GM19328 (cell line): Measurements from ENCODE around the gene SELENOM.
"Not testable (repeated sequence)": the region's sequence is repeated elsewhere in the genome, so short reads cannot be mapped to it uniquely, and the experiment has no call there.

ENCODE experiments used
- ATAC-seq: cut with Tn5 transposase; IDR thresholded peaks from one replicate; pipeline ENCODE4 v1.9.1; 2021; ENCODE audit warnings: mild to moderate bottlenecking, moderate library complexity; ENCODE audit not compliant: unreplicated experiment

The SELENOM gene

DNA sequence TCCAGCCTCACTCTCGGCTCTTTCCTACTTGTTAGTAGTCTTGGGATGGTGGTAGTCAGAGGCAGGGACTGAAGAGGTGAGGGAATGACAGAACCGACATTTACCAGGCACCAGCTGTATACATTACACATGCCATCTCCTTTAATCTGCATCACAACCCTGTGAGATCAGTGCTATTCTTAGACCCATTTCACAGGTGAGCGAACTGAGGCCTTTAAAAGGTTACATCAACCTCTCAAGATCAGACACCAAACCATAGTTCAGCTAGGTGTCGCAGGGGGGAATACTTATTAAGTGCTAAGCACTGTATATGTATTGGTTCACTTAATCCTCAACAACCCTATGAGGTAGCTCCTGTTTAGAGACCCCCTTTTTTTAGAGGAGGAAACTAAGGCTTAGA, 27.3 kb upstream of the SELENOM start:
- no peak for ATAC-seq

DNA sequence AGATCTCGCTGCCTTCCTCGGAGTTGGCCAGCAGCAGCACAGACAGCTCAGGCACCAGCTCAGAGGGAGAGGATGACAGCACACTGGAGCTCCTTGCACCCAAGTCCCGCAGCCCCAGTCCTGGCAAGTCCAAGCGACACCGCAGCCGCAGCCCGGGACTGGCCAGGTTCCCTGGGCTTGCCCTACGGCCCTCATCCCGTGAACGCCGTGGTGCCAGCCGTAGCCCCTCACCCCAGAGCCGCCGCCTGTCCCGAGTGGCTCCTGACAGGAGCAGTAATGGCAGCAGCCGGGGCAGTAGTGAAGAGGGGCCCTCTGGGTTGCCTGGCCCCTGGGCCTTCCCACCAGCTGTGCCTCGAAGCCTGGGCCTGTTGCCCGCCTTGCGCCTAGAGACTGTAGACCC, 26.5 kb upstream of the SELENOM start:
- no peak for ATAC-seq

DNA sequence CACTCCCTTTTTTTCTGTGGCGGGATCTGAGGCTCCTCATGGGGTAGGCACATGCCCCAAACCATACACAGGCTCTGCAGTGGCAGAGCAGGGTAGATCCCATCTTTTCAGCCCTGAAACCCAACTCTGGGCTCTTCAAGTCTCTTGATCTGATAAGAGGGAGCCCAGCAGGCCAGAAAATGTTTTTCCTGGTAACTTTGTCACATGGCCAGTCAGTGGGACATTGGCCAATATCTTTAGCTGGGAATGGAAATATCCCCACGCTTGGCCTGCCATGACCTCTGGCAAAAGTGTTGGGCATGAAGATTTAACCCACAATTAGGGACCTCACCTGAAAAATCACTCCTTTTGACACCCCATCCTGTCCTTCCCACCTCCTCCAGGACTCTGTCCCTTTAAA, 23.5 kb upstream of the SELENOM start:
- ATAC-seq: no peak

DNA sequence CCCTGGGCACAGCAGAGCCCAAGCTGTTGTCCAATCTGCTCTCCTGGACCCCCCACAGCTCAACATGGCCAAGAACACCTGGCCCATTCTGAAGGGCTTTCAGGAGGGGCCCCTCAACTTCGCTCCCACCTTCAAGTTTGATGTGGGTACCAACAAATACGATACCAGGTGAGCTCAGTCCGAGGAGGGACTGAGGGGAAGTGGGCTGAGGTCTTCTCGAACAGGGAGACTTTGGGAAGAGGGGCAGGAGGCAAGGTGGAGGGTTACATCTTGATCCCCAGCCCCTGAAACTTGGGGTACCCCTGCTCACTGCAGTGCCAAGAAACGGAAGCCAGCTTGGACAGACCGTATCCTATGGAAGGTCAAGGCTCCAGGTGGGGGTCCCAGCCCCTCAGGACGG, 20.8 kb upstream of the SELENOM start:
- ATAC-seq: no peak

DNA sequence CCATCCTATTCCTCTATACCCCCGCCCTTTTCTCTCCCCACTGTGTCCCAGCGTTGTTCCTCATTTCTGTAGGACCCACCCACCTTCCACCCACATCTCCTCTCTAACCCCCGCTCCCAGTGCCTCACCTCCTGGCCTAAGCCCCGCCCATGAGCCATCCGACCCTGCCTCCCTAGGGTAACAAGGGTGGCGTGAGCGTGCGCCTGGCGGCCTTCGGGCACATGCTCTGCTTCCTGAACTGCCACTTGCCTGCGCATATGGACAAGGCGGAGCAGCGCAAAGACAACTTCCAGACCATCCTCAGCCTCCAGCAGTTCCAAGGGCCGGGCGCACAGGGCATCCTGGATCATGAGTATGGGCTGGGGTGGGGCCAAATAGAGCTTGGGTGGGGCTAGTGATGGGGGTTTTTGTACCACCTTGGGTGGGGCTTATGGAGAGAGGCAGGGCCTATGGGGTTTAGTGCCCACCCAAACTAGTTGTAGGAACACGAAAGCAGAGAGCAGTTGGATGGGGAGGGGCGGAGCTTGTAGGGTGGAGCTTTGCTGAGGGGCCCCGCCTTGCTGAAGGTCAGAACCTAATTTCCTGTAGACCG, 19.9 kb upstream of the SELENOM start:
- no peak for ATAC-seq

DNA sequence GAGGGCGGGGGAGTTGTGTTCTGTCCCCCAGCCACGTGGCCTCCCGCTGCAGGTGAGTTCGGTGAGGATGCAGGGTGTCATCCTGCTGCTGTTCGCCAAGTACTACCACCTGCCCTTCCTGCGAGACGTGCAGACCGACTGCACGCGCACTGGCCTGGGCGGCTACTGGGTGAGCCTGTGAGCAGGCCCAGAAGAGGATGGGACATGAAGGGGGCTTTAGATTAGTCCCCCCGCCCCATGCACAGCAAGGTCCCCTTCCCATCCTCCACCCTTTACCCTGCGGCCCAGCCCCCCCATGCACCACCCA, 19.5 kb upstream of the SELENOM start:
- ATAC-seq: no peak

DNA sequence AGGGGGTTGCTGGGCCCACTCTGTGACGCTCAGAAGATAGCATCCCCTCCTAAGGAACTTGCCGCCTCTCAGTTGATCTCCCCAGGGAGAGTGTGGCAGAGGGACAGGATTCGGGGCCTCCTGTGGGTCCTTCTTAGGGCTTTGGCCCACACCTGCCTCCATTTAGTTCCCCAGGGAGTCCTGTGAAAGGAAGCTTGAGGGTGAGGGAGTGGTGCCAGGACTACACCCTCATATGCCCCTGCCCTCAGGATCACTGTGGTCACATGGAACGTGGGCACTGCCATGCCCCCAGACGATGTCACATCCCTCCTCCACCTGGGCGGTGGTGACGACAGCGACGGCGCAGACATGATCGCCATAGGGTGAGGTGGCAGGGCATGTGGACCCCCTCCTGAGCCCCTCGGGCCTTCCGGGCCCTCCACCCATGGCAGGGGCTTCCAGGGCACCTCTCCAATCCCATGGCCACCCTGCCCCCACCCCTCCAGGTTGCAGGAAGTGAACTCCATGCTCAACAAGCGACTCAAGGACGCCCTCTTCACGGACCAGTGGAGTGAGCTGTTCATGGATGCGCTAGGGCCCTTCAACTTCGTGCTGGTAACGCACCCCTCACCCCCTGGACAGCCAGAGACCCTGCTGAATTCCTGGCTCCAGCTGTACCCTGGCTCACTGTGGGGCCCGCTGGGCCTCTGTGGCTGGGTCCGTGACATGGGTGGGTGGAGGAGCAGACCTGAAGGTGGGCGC, 18.9 kb upstream of the SELENOM start:
- no peak for ATAC-seq

DNA sequence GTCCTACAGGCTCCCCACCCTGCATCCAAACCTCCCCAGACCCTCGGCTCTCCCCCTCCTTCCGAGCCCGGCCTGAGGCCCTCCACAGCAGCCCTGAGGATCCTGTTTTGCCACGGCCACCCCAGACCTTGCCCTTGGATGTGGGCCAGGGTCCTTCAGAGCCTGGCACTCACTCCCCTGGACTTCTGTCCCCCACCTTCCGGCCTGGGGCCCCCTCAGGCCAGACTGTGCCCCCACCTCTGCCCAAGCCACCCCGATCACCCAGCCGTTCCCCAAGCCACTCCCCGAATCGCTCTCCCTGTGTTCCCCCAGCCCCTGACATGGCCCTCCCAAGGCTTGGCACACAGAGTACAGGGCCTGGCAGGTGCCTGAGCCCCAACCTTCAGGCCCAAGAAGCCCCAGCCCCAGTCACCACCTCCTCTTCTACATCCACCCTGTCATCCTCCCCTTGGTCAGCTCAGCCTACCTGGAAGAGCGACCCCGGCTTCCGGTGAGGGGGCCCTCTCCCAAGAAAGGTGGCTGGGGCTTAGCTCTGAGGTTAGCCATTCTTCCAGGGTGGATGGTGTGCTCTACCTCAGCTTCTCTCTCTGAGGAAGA, 18.3 kb upstream of the SELENOM start:
- no peak for ATAC-seq

DNA sequence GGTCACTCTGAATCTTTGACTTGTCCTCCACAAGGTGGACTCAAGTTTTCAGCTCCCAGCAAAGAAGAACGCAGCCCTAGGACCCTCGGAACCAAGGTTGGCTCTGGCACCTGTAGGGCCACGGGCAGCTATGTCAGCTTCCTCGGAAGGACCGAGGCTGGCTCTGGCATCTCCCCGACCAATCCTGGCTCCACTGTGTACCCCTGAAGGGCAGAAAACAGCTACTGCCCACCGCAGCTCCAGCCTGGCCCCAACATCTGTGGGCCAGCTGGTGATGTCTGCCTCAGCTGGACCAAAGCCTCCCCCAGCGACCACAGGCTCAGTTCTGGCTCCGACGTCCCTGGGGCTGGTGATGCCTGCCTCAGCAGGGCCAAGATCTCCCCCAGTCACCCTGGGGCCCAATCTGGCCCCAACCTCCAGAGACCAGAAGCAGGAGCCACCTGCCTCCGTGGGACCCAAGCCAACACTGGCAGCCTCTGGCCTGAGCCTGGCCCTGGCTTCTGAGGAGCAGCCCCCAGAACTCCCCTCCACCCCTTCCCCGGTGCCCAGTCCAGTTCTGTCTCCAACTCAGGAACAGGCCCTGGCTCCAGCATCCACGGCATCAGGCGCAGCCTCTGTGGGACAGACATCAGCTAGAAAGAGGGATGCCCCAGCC, 17.6 kb upstream of the SELENOM start:
- ATAC-seq: no peak

DNA sequence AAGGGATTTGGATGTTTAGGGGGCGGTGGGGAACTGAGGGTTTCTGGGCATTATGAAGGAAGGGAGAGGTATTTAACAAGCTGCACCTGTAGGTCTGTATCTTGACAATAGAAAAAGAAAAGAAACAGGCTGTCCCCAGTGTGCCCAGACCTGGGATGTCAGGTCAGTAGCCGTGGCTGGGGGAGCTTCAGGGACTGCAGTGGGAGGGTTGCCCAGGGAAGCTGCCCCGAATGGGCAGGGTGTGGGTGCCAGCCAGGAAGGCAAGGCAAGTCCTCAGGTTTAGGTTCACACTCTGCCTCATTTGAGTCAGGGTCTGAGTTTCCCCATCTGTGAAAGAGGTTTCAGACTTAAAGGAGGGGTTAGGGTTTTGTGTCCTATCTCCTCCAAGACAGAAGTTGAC, 16.9 kb upstream of the SELENOM start:
- no peak for ATAC-seq

DNA sequence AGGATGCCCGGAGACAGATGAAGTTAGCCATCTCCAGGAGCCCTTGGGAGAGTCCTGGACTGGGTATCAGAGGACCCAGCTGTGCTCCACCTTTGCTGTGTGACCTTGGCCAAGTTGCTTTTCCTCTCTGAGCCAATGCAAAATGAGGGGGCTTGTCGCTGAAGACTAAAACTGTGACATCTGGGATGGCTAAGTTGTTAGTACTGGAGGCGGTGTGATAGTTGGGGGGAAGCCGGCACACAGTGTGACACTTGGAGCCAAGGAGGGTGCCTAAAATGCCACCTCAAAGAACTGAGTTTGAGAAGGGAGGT, 15.9 kb upstream of the SELENOM start:
- no peak for ATAC-seq

DNA sequence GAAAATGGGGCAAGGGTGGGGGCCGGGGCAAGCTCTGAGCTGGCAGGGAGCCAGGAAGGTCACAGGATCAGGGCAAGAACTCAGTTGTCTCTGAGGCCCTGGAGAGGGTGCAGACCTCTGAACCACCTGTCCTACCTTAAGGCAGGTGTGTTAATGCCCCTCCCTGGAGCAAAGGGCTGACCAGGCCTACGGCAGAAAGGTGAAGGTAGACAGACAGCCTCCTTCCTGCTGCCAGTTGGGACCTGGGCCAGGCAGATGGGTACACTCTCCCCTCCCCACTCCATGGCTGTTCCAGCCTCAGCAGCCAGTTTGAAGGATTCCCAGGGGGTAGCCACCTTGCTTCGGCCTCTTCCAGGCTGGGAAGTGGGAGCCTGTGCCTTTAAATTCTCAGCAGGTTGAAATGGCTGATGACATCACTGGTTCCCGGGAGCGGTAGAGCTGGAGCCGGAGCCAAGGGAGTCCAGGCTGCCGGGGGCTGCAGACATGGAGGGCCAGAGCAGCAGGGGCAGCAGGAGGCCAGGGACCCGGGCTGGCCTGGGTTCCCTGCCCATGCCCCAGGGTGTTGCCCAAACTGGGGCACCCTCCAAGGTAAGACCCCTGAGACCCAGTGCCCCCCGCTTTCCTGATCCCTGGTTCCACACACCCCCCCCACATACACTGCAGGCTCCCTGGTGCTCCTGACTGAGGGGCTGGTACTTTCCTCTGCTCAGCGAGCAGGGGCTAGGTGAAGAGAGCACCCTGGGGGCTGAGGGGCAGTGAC, 15.3 kb upstream of the SELENOM start, which contains the start of gene INPP5J:
TSS of gene INPP5J (plus strand) at position 435 of the 760 bp plus-strand sequence. CDS start at position 484, 49 bp downstream.
- no peak for ATAC-seq

DNA sequence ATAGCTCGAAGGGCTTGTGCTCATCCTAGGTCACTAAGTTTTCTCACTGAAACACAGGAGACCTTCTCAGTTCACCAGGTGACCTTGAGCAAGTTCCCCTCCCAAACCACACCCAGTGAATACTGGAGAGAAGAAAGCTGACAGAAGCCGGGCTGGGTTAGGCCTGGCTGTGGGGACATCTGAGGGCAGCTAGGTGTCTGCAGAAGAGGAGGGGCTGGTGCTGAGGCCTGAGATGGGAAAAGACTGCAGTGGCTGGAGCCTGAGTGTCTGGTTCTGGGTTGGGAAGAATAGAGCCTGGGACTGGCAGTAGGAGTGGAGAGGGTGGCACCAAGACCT, 14.8 kb upstream of the SELENOM start:
- ATAC-seq: no peak

DNA sequence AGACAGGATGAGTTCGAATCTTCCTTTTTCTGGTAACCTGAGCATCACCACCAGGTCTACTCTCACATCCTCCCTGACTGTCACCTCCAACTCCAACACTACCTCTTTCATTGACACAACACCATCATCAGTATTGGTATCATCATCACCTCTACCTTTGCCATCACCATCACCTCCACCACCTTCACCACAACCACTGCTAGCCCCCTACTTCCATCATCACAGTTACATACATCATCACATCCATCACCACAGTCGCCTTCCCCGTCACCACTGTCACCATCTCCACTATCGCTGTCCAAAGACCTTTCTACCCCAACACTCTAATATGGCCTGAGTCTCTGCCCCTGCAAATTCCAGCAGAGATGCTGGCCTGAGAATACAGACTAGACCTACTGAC, 14.0 kb upstream of the SELENOM start:
- no peak for ATAC-seq

DNA sequence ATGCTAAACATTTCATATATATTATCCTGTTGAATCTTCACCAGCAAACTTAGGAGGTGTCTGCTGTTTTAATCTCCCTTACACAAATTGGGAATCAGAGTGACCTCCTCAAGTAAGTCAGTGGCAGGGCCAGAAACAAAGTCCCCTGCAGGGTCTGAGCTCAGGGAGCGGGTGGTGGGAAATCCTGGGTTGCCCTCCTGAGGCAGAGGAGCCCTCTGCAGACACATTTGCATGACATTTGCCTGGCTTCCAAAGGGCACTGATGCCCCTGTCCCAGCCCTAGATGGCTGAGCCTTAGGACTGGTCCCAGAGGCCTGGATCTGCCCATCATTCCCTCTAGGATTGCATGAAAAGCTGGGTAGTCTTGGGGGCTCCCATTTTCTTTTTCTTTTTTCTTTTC, 13.3 kb upstream of the SELENOM start:
- no peak for ATAC-seq

DNA sequence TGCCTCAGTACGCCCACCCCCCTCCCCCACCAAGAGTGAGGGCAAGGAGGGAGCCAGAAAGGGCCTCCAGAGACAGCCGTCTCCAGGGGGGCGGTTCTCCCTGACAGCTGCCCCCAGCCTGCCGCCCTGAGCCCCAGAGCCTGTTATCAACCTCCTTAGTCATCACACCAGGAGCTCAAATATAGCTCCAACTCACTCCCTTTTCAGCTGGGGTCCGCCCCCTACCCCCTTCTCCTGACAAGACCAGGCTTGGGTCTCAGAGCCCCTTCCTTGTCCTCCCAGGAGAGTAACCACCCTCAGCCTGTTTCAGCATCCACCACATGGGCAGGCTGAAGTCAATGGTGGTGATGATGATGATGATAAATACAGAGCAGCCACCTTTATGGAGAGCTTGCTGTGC, 12.9 kb upstream of the SELENOM start:
- no peak for ATAC-seq

DNA sequence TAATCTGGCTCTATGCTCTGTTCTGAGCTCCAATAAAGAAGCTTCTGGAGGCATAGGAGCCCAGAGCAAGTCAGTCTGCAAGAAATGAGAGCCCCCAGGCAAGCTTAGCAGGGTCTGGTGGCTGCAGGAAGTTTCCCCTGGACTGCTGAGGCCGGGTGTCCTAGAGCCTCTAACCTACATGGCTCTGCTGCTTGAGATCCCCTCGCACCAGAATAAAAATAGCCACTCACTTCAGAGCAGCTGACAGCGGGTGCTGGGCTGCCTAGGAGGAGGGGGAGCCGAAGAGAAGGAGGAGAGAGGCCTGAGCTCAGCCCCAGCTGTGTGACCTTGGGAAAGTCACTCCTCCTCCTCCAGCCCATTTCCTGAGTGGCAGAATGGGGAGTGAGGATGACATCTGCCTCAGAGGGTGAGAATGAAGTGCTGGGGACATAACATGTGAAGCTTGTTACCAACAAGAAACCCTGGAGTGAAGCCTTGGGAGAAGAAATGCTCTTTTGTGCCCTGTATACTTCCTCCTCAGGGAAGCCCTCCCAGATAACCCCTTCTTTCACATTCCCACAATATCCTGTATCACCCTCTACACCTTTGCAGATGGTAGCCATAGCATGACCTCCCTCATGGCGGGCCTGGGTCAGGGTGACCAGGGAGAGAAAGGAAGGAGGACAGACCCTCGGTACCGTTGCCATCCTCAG, 11.8 kb upstream of the SELENOM start:
- ATAC-seq: no peak

DNA sequence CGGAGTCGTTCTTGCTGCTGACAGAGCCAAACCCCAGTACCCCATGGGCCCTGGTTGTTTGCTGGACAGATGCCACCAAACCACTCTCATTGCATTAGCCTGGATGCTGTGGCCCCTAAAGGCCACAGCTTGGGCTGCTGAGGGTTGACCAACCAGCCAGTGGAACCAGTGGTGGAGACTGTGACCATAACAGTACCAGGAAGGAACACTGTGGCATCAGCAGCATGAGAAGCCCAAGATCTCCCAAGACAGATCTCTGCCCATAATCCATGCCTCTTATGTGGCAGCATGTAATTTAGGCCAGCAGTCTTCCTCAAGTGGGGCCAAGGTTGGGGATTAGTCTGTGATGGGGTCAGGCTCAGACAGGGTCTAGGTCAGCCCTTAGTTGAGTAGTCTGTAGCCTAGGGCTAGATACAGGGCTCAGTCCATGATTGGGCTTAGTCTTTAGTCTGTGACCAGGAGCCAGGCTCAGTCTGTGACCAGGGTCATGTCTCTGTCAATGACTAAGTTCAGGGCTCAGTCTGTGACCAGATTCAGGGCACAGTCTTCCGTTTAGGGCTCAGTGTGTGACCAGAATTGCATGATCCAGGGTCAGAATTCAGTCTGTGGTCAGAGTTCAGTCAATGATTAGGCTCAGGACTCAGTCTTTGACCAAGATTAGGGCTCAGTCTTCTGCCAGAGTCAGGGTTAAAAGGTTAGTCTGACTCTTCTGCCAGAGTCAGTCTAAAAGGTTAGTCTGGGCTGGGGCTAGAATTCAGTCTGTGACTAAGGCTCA, 10.9 kb upstream of the SELENOM start:
- ATAC-seq: no peak

DNA sequence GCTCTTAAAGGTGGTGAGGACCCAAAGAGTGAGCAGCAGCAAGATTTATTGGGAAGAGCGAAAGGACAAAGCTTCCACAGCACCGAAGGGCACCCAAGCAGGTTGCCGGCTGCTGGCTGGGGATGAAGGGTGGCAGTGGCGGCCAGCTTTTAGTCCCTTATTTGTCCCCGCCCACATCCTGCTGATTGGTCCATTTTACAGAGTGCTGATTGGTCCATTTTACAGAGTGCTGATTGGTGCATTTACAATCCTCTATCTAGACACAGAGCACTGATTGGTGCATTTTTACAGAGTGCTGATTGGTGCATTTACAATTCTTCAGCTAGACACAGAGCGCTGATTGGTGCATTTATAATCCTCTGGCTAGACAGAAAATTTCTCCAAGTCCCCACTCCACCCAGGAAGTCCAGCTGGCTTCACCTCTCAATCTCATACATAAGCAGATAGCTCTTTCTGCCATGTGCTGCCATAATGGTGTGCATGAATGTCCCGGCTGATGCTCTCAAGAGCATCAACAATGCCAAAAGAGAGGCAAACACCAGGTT, 5.3 kb upstream of the SELENOM start:
- ATAC-seq: not testable (repeated sequence)

DNA sequence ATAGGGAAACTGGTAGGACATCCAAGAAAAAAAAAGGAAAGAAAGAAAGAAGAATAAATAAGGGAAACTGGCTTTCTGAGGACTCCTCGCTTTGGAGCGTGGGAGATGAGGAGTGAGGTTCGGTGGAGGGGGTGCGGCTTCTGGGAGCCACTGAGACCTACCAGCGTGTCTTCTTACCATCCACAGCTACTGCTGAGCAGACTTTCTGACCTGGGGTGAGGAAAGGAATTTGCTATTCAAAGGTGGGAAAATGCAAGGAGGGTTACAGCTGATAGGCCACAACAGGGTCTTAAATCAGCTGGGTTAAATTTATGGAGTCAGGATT, 488 bp upstream of the SELENOM start:
- no peak for ATAC-seq
